Renal pelvis (tissue), 12 donors: Measurements from ENCODE around the gene RPL37A. TPM values are rescaled to one million over a fixed set of nuclear protein-coding genes. Genes with fewer than 3 reads are reported as not detected.

Source experiments
- DNase-seq: peaks from one replicate; pipeline ENCODE4 v3.0.0-alpha.2; 2013
- long read RNA-seq, 16 experiments: transcript quantifications; one replicate each; lab custom pipeline, GENCODE V29; 2026
- polyA plus RNA-seq, 3 donors: library from polyadenylated mRNA; unstranded; fragments of 120-200 nt; gene quantifications; one replicate each; pipeline ENCODE4 v1.2.1, GENCODE V29; 2013; ENCODE audit not compliant: insufficient read length in 3 of 3

The RPL37A gene
- polyA plus RNA-seq: 1,000 to 10,000 TPM; 2,012 to 2,549 (median 2,297) TPM
- long read RNA-seq, donor 1, transcript RPL37A-201 (3 exons, 742 nt): minor isoform, 195 of 1,685 reads
- long read RNA-seq, donor 1, transcript RPL37A-210 (4 exons, 3,647 nt): major isoform, 1,365 of 1,685 reads
- long read RNA-seq, donor 1, transcript RPL37A-209 (3 exons, 1,701 nt): minor isoform, 26 of 1,685 reads
- long read RNA-seq, donor 1, transcript RPL37A-208 (2 exons, 2,225 nt): minor isoform, 10 of 1,685 reads
- long read RNA-seq, donor 1, partial matches to known transcripts: 24 of 1,685 reads
- long read RNA-seq, donor 1, other reads (novel, unspliced or antisense): 58 of 1,685 reads
- long read RNA-seq, donor 2, transcript RPL37A-209 (3 exons, 1,701 nt): minor isoform, 14 of 1,669 reads
- long read RNA-seq, donor 2, transcript RPL37A-201 (3 exons, 742 nt): minor isoform, 161 of 1,669 reads
- long read RNA-seq, donor 2, transcript RPL37A-208 (2 exons, 2,225 nt): minor isoform, 8 of 1,669 reads
- long read RNA-seq, donor 2, transcript RPL37A-210 (4 exons, 3,647 nt): major isoform, 1,402 of 1,669 reads
- long read RNA-seq, donor 2, partial matches to known transcripts: 33 of 1,669 reads
- long read RNA-seq, donor 2, other reads (novel, unspliced or antisense): 47 of 1,669 reads
- long read RNA-seq, donor 3, transcript RPL37A-209 (3 exons, 1,701 nt): minor isoform, 17 of 1,856 reads
- long read RNA-seq, donor 3, transcript RPL37A-208 (2 exons, 2,225 nt): minor isoform, 17 of 1,856 reads
- long read RNA-seq, donor 3, transcript RPL37A-201 (3 exons, 742 nt): minor isoform, 291 of 1,856 reads
- long read RNA-seq, donor 3, transcript RPL37A-210 (4 exons, 3,647 nt): major isoform, 1,426 of 1,856 reads
- long read RNA-seq, donor 3, partial matches to known transcripts: 56 of 1,856 reads
- long read RNA-seq, donor 3, other reads (novel, unspliced or antisense): 44 of 1,856 reads
- long read RNA-seq, donor 4, transcript RPL37A-210 (4 exons, 3,647 nt): major isoform, 1,891 of 2,682 reads
- long read RNA-seq, donor 4, transcript RPL37A-209 (3 exons, 1,701 nt): minor isoform, 26 of 2,682 reads
- long read RNA-seq, donor 4, transcript RPL37A-208 (2 exons, 2,225 nt): minor isoform, 9 of 2,682 reads
- long read RNA-seq, donor 4, transcript RPL37A-201 (3 exons, 742 nt): minor isoform, 594 of 2,682 reads
- long read RNA-seq, donor 4, partial matches to known transcripts: 98 of 2,682 reads
- long read RNA-seq, donor 4, other reads (novel, unspliced or antisense): 56 of 2,682 reads
- long read RNA-seq, donor 5, transcript RPL37A-209 (3 exons, 1,701 nt): minor isoform, 6 of 1,284 reads
- long read RNA-seq, donor 5, transcript RPL37A-201 (3 exons, 742 nt): minor isoform, 209 of 1,284 reads
- long read RNA-seq, donor 5, transcript RPL37A-210 (4 exons, 3,647 nt): major isoform, 1,000 of 1,284 reads
- long read RNA-seq, donor 5, partial matches to known transcripts: 31 of 1,284 reads
- long read RNA-seq, donor 5, other reads (novel, unspliced or antisense): 31 of 1,284 reads
- long read RNA-seq, donor 6, transcript RPL37A-210 (4 exons, 3,647 nt): major isoform, 657 of 1,165 reads
- long read RNA-seq, donor 6, transcript RPL37A-209 (3 exons, 1,701 nt): minor isoform, 15 of 1,165 reads
- long read RNA-seq, donor 6, transcript RPL37A-208 (2 exons, 2,225 nt): minor isoform, 6 of 1,165 reads
- long read RNA-seq, donor 6, transcript RPL37A-201 (3 exons, 742 nt): minor isoform, 412 of 1,165 reads
- long read RNA-seq, donor 6, partial matches to known transcripts: 58 of 1,165 reads
- long read RNA-seq, donor 6, other reads (novel, unspliced or antisense): 14 of 1,165 reads
- long read RNA-seq, donor 7, transcript RPL37A-209 (3 exons, 1,701 nt): minor isoform, 23 of 2,781 reads
- long read RNA-seq, donor 7, transcript RPL37A-201 (3 exons, 742 nt): minor isoform, 614 of 2,781 reads
- long read RNA-seq, donor 7, transcript RPL37A-210 (4 exons, 3,647 nt): major isoform, 1,962 of 2,781 reads
- long read RNA-seq, donor 7, transcript RPL37A-208 (2 exons, 2,225 nt): minor isoform, 13 of 2,781 reads
- long read RNA-seq, donor 7, partial matches to known transcripts: 110 of 2,781 reads
- long read RNA-seq, donor 7, other reads (novel, unspliced or antisense): 50 of 2,781 reads
- long read RNA-seq, donor 8, transcript RPL37A-210 (4 exons, 3,647 nt): major isoform, 746 of 1,080 reads
- long read RNA-seq, donor 8, transcript RPL37A-201 (3 exons, 742 nt): minor isoform, 268 of 1,080 reads
- long read RNA-seq, donor 8, transcript RPL37A-209 (3 exons, 1,701 nt): minor isoform, 10 of 1,080 reads
- long read RNA-seq, donor 8, partial matches to known transcripts: 16 of 1,080 reads
- long read RNA-seq, donor 8, other reads (novel, unspliced or antisense): 36 of 1,080 reads
- long read RNA-seq, donor 9, transcript RPL37A-201 (3 exons, 742 nt): minor isoform, 598 of 2,592 reads
- long read RNA-seq, donor 9, transcript RPL37A-210 (4 exons, 3,647 nt): major isoform, 1,842 of 2,592 reads
- long read RNA-seq, donor 9, transcript RPL37A-209 (3 exons, 1,701 nt): minor isoform, 21 of 2,592 reads
- long read RNA-seq, donor 9, transcript RPL37A-208 (2 exons, 2,225 nt): minor isoform, 8 of 2,592 reads
- long read RNA-seq, donor 9, partial matches to known transcripts: 65 of 2,592 reads
- long read RNA-seq, donor 9, other reads (novel, unspliced or antisense): 54 of 2,592 reads
- long read RNA-seq, donor 10, transcript RPL37A-208 (2 exons, 2,225 nt): minor isoform, 13 of 1,713 reads
- long read RNA-seq, donor 10, transcript RPL37A-201 (3 exons, 742 nt): minor isoform, 191 of 1,713 reads
- long read RNA-seq, donor 10, transcript RPL37A-209 (3 exons, 1,701 nt): minor isoform, 14 of 1,713 reads
- long read RNA-seq, donor 10, transcript RPL37A-210 (4 exons, 3,647 nt): major isoform, 1,391 of 1,713 reads
- long read RNA-seq, donor 10, partial matches to known transcripts: 58 of 1,713 reads
- long read RNA-seq, donor 10, other reads (novel, unspliced or antisense): 41 of 1,713 reads
- long read RNA-seq, donor 11, transcript RPL37A-201 (3 exons, 742 nt): minor isoform, 287 of 1,435 reads
- long read RNA-seq, donor 11, transcript RPL37A-210 (4 exons, 3,647 nt): major isoform, 1,035 of 1,435 reads
- long read RNA-seq, donor 11, transcript RPL37A-208 (2 exons, 2,225 nt): minor isoform, 7 of 1,435 reads
- long read RNA-seq, donor 11, transcript RPL37A-209 (3 exons, 1,701 nt): minor isoform, 8 of 1,435 reads
- long read RNA-seq, donor 11, partial matches to known transcripts: 53 of 1,435 reads
- long read RNA-seq, donor 11, other reads (novel, unspliced or antisense): 37 of 1,435 reads
- long read RNA-seq, donor 12, transcript RPL37A-201 (3 exons, 742 nt): minor isoform, 442 of 2,360 reads
- long read RNA-seq, donor 12, transcript RPL37A-209 (3 exons, 1,701 nt): minor isoform, 33 of 2,360 reads
- long read RNA-seq, donor 12, transcript RPL37A-207 (2 exons, 2,082 nt): minor isoform, 11 of 2,360 reads
- long read RNA-seq, donor 12, transcript RPL37A-210 (4 exons, 3,647 nt): major isoform, 1,769 of 2,360 reads
- long read RNA-seq, donor 12, partial matches to known transcripts: 36 of 2,360 reads
- long read RNA-seq, donor 12, other reads (novel, unspliced or antisense): 55 of 2,360 reads
- long read RNA-seq, donor 13, transcript RPL37A-208 (2 exons, 2,225 nt): minor isoform, 13 of 1,628 reads
- long read RNA-seq, donor 13, transcript RPL37A-201 (3 exons, 742 nt): minor isoform, 240 of 1,628 reads
- long read RNA-seq, donor 13, transcript RPL37A-210 (4 exons, 3,647 nt): major isoform, 1,273 of 1,628 reads
- long read RNA-seq, donor 13, transcript RPL37A-209 (3 exons, 1,701 nt): minor isoform, 17 of 1,628 reads
- long read RNA-seq, donor 13, partial matches to known transcripts: 42 of 1,628 reads
- long read RNA-seq, donor 13, other reads (novel, unspliced or antisense): 35 of 1,628 reads
- long read RNA-seq, donor 14: 0 reads
- long read RNA-seq, donor 15, transcript RPL37A-210 (4 exons, 3,647 nt): major isoform, 1,437 of 1,854 reads
- long read RNA-seq, donor 15, transcript RPL37A-201 (3 exons, 742 nt): minor isoform, 290 of 1,854 reads
- long read RNA-seq, donor 15, transcript RPL37A-208 (2 exons, 2,225 nt): minor isoform, 7 of 1,854 reads
- long read RNA-seq, donor 15, transcript RPL37A-209 (3 exons, 1,701 nt): minor isoform, 15 of 1,854 reads
- long read RNA-seq, donor 15, partial matches to known transcripts: 51 of 1,854 reads
- long read RNA-seq, donor 15, other reads (novel, unspliced or antisense): 48 of 1,854 reads
- long read RNA-seq, donor 16, transcript RPL37A-208 (2 exons, 2,225 nt): minor isoform, 9 of 2,635 reads
- long read RNA-seq, donor 16, transcript RPL37A-201 (3 exons, 742 nt): minor isoform, 571 of 2,635 reads
- long read RNA-seq, donor 16, transcript RPL37A-210 (4 exons, 3,647 nt): major isoform, 1,877 of 2,635 reads
- long read RNA-seq, donor 16, transcript RPL37A-209 (3 exons, 1,701 nt): minor isoform, 22 of 2,635 reads
- long read RNA-seq, donor 16, partial matches to known transcripts: 69 of 2,635 reads
- long read RNA-seq, donor 16, other reads (novel, unspliced or antisense): 80 of 2,635 reads

GRCh38 chr2:216498379-216499352 is at the start of gene RPL37A:
RPL37A (plus strand) TSS chr2:216498844; CDS start chr2:216498875, 31 bp downstream.
- peak; percentile 97 for DNase-seq

- DNase-seq: no peak
Observed at GRCh38 chr2:216450346-216450745, 48.3 kb upstream of the RPL37A start.

GRCh38 chr2:216450784-216451183 is 47.9 kb upstream of the RPL37A start:
- no peak for DNase-seq

- no peak for DNase-seq
Observed at GRCh38 chr2:216453955-216454614, 44.6 kb upstream of the RPL37A start.

GRCh38 chr2:216463148-216463547 is 35.5 kb upstream of the RPL37A start:
- no peak for DNase-seq

GRCh38 chr2:216464104-216464720 is 34.4 kb upstream of the RPL37A start:
- DNase-seq: no peak

GRCh38 chr2:216465579-216466195 is 33.0 kb upstream of the RPL37A start:
- no peak for DNase-seq

GRCh38 chr2:216467845-216468244 is 30.8 kb upstream of the RPL37A start:
- DNase-seq: no peak

- no peak for DNase-seq
Observed at GRCh38 chr2:216469661-216470060, 29.0 kb upstream of the RPL37A start.

GRCh38 chr2:216473187-216473586 is 25.5 kb upstream of the RPL37A start:
- no peak for DNase-seq

- no peak for DNase-seq
Observed at GRCh38 chr2:216474925-216475670, 23.5 kb upstream of the RPL37A start.
